Pulmonary artery endothelial cell (primary cell): ENCODE measurements around the gene USP25. TPM values are rescaled to one million over a fixed set of nuclear protein-coding genes. Genes with fewer than 3 reads are reported as not detected.

ENCODE experiments used
- DNase-seq: peaks from one replicate; pipeline ENCODE4 v3.0.0-alpha.2; 2011; ENCODE audit warnings: low read depth, low spot score
- total RNA-seq: library from RNA; depleted of rRNA; stranded (reverse); fragments of >200 nt; gene quantifications from 2 replicates; pipeline ENCODE4 v1.2.3, GENCODE V29; 2014

The USP25 gene
- total RNA-seq, 1 donor from 2014 or later = 69.2 TPM

DNA sequence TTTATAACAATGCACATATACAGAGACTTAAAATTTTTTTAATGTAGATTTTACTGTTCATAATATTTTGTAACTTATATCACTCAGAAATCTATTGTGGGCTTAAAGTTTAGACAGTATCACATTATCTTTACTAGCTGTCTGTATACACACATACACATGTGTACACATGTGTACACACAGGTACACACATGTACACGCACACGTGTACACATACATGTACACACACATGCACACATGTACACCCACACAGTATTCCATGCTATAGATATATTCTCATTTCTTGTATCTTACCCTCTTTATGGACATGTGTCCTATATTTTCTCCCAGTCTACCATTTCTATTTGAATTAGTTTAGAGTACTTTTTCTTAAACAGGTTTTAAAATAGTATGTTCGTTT, 123.3 kb downstream of the USP25 start:
- DNase-seq = no peak

- DNase-seq = no peak
These were observed 127.0 kb downstream of the USP25 start for GRCh38 chr21:15856813-15857212.

- no peak for DNase-seq
These were observed 128.0 kb downstream of the USP25 start for GRCh38 chr21:15857740-15858139.

DNA sequence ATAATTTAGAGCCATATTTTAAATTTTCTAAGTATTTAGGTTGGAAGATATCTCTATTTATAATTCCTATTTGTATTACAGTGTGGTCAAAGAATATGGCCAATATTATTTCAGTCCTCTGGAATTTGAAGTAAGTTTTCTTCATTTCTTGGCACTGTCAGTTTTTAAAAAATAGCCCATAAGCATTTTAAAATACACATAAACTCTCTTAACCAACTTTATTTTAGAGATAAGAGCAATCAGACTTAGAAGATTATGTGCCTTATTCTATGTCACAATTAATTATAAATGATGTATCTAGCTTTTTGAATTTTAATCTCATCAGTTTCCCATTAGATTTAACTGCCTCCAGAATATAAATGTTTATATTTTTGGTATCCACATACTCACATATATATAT, 130.8 kb downstream of the USP25 start:
- no peak for DNase-seq

DNA sequence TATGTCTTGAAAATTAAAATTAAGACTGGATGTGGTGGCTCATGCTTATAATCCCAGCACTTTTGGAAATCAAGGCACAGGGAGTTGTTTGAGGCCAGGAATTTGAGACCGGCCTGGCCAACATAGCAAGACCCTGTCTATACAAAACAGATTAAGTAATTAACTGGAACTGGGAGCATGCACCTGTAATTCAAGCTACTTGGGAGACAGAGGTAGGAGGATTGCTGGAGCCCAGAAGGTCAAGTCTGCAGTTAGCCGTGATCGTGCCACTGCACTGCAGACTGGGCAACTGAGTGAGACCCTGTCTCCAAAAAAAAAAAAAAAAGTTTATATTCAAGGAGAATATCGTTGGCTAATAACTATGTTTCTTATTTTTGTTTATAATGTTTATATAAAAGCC, 139.2 kb downstream of the USP25 start:
- DNase-seq = no peak

DNA sequence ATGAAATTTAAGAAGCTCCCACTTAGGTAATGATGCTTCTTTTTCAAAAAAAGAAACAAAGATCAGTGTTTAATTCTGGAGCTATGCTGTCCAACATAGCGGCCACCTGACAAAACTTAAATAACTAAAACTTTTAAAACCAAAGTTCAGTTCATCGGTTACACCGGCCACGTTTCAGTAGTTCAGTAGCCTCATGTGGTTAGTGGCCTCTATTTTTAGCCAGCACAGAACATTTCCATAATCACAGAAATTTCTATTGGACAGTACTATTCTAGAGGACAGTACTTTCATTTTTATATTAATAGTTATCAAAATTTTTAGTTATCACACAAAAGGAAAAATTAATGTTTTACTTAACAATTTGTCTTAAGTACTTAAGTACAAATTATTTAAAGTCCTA, 141.0 kb downstream of the USP25 start:
- DNase-seq = no peak

DNA sequence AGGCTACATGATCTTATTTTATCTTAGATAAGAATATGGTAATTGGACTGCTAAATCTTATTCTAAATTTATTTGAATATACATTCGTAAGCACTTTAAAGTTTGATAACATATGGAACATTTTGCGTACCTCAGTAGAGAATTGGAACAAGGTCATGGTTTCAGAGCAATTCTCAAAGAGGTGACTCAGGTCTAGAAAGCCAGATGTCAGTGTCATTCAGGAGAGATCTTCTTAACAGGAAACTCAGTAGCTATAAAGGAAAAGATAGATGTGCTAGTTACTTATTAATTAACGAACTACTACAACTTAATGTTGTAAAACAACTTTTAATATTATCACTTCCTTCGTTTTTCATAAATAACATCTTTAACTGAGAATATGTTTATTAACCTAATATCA, 142.5 kb downstream of the USP25 start:
- DNase-seq = no peak

DNA sequence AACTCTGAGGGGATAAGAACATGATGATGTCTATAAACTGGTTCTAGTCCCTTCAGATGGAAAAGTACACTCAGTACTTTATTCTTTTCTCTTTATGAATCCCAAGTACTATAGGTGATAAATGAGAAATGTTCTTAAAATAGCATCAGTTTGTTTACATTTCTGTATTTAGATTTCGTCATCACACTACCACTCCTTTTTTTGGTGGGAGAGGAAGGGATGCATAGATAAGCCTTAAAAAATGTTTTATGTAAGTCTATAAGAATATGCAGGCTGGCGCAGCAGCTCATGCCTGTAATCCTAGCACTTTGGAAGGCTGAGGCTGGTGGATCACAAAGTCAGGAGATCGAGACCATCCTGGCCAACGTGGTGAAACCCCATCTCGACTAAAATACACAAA, 144.8 kb downstream of the USP25 start:
- no peak for DNase-seq

DNA sequence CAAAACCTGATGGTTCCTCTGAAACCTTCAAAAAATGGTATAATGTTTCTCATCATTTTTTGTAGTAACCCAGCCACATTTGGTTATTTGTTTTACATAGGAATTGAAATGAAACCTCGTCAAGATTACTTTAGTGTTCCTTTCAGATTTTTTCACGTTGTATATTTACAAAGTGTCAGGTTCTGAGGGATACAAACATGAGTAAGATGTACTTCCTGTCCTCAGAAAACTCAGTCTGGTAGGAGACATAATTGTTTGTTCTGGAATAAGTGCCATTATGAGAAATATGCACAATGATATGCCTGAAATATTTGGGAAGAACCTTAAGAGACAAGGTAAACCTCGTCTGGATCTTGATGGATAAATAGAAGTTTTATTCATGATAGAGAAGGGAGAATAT, 145.5 kb downstream of the USP25 start:
- DNase-seq = no peak

DNA sequence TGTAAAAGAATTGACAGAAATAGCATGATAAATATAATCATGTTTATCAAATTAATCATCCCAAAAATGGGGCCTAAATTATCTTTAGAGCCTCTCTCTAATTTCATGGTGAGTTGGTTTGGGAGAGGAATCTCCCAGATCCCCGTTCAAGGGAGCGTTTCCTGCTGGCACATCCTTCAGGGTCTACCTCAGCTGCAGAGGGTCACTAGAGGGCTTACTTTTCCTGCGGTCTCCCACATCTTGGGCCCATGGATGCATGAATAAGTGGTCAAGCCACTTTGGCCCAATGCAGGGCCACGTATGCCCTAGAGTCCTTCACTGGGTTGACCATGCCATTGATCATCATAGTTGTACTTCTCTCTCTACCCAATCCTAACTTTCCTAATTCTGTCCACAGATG, 164.1 kb downstream of the USP25 start:
- no peak for DNase-seq

- DNase-seq = no peak
These were observed 164.8 kb downstream of the USP25 start for GRCh38 chr21:15894596-15894995.

DNA sequence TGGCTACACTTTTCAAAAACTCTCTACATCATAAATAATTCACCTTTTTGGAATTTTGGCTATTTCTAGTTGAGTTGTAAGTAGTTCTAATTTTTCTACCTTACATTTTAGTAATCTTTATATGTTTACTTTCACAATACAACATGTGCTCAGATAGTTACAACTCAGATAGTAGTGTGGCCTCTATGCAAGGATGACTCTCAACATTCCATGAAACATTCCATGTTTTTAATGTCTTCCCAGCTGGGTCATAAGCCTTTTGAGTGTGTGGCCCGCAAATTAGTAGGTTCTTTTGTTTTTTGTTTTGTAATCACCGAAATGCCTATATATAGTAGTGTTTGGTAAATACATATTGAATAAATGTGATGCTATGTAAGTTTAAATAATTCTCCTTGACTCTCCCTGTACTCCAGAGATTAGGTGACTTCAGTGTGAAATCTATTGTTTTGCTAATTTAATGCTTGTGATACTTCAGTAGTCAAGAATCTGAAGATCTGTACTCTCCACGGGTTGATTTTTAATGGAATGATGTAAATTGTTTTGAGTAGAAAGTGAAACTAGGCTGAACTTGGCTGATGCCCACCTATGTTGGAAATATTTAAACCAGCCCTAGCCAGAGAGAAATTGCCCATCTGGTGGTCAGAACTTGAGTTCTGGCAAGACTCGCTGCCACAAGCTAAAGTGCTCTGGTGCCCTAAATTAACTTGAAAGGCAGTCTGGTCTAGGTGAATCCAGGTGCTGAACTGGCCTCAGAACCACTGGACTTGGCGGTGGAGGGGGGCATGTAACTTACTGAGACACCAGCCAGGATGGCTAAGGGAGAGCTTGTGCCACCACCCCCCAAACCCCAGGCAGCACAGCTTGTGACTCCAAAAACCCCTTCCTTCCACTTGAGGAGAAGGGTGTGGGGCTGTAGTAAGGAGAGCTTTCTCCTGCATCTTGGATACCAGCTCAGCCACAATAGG, 165.6 kb downstream of the USP25 start:
- DNase-seq = no peak

DNA sequence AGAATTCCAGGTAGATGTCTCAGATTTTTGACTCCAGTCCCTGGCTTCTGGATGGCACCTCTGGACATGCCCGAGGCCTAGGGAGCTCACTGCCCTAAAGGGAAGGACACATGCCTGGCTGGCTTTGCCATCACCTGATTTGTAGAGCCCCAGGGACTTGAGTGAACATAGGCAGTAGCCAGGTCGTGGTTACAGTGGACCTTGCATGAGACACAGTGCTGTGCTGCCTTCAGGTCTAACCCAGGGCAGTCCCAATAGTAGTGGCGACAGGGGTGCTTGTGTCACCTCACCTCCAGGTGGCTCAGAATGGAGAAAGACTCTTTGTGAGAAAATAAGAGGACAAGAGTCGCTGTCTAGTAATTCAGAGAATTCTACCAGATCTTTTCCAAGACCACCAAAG, 166.7 kb downstream of the USP25 start:
- DNase-seq = no peak

GRCh38 chr21:15904389-15904788, 174.6 kb downstream of the USP25 start:
- no peak for DNase-seq

DNA sequence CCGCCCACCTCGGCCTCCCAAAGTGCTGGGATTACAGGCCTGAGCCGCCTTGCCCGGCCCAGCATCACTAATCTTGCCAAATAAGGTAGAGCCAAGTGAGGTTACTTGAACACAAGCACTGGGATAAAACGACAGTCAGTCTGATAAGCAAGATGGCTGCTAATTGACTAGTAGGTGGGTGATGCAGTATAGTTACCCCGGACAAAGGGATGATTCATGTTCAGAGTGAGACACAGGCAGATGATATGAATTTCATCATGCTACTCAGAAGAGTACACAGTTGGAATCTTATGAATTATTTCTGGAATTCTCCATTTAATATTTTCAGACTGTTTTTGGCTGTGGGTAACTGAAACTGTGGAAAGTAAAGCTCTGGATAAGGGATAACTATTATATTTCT, 178.4 kb downstream of the USP25 start:
- DNase-seq = no peak

DNA sequence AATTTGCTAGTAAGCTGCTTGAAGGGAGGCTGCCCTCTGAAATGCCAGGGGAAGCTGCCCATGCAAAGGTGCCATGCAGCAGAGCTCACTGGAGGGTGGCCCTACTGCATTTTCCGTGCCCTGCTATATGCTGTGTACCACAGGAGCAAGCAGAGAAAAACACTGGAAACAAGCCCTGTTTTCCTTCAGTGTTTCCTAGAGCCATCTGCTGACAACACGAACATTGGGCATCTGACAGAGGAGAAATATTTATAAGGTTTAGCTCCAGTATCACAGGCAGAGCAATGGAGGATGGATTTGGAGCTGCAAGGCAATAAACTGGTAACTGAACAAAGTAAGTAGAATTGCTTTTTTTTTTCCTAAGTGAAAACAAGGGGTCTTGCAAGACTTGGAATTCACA, 198.4 kb downstream of the USP25 start:
- DNase-seq = no peak

- DNase-seq = no peak
These were observed 199.1 kb downstream of the USP25 start for GRCh38 chr21:15928686-15929425.

DNA sequence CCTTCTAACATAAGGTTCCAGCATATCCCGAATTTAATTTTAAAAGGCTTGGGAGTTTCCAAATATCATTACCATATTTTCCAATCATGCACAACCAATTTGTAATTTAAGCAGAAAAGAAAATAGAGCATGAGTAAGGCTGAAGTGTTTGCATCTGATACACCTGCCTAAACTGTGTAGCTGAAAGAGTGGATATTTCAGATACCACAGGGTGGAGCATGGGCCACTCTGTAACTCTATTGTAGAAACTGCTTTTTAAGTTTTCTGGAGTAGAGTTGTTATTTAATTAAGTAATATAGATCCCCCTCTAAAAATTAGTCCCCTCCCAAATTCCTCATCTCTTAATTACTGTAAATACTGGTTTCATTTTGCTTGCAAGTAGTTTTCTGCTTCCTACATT, 199.8 kb downstream of the USP25 start:
- no peak for DNase-seq
